Left lung (tissue), 10 donors: Measurements from ENCODE around the gene BTG4. TPM values are rescaled to one million over a fixed set of nuclear protein-coding genes. Genes with fewer than 3 reads are reported as not detected.

ENCODE experiments used
- ATAC-seq: fragments of 200-7000 bp; cut with Tn5 transposase; one replicate; pipeline ENCODE4 v1.9.1; 2020; ENCODE audit warnings: moderate library complexity
- DNase-seq, 4 donors: peaks; one replicate each; pipeline ENCODE4 v3.0.0-alpha.2; 2013 to 2020
- H3K27ac ChIP-seq, 2 donors: fragments of 200-600 bp; sonication (generic) in 1 of 2; one replicate each; pipeline versions ENCODE4 v1.5.0 to v1.8.0; 2020 to 2021
- H3K27me3 ChIP-seq, 2 donors: fragments of 200-600 bp; sonication (generic) in 1 of 2; one replicate each; pipeline versions ENCODE4 v1.5.0 to v1.8.0; 2020 to 2021
- H3K36me3 ChIP-seq, 2 donors: fragments of 200-600 bp; sonication (generic) in 1 of 2; one replicate each; pipeline versions ENCODE4 v1.5.0 to v1.8.0; 2020 to 2021
- H3K4me1 ChIP-seq, 2 donors: fragments of 200-600 bp; one replicate each; pipeline ENCODE4 v1.8.0; 2021
- H3K4me3 ChIP-seq, 2 donors: fragments of 200-600 bp; sonication (generic) in 1 of 2; one replicate each; pipeline versions ENCODE4 v1.5.0 to v1.8.0; 2020 to 2021; ENCODE audit warnings: mild to moderate bottlenecking in 1 of 2
- H3K9me3 ChIP-seq, 2 donors: fragments of 200-600 bp; sonication (generic) in 1 of 2; one replicate each; pipeline versions ENCODE4 v1.5.0 to v1.8.0; 2020 to 2021
- intact Hi-C, 2 donors: fragments of 100-400 bp; cut with DNase I; formaldehyde crosslinking; loops; one replicate each; pipeline versions ENCODE4 v1.11.2 to v1.14.2; 2022
- polyA plus RNA-seq, 6 donors: library from polyadenylated mRNA; unstranded; fragments of 120-200 nt; gene quantifications; one replicate each; pipeline ENCODE4 v1.2.1, GENCODE V29; 2013; ENCODE audit not compliant: insufficient read length in 6 of 6
- total RNA-seq, 2 donors: library from RNA; stranded (reverse); fragmentation: NEBNext Ultra II Directional; extraction: Animal tissue kit (Norgen Biotek cat#: 25700); gene quantifications; one replicate each; pipeline ENCODE4 v1.2.1, GENCODE V29; 2021
- TF ChIP-seq, protein P1 (sequence below), 2 donors: fragments of 200-600 bp; sonication (generic) in 1 of 2; IDR thresholded peaks; one replicate each; pipeline versions ENCODE4 v1.5.0 to v1.8.0; 2021; ENCODE audit warnings: antibody characterized with exemption in 2 of 2
- donor health status: DM: no; HTN: yes; CAD: no.
- donor health status: DM: no; HTN: no; CAD: no.

BTG4 gene
- total and polyA plus RNA-seq, 8 donors = 0.20 to 0.43 TPM; not detected in 6

DNA sequence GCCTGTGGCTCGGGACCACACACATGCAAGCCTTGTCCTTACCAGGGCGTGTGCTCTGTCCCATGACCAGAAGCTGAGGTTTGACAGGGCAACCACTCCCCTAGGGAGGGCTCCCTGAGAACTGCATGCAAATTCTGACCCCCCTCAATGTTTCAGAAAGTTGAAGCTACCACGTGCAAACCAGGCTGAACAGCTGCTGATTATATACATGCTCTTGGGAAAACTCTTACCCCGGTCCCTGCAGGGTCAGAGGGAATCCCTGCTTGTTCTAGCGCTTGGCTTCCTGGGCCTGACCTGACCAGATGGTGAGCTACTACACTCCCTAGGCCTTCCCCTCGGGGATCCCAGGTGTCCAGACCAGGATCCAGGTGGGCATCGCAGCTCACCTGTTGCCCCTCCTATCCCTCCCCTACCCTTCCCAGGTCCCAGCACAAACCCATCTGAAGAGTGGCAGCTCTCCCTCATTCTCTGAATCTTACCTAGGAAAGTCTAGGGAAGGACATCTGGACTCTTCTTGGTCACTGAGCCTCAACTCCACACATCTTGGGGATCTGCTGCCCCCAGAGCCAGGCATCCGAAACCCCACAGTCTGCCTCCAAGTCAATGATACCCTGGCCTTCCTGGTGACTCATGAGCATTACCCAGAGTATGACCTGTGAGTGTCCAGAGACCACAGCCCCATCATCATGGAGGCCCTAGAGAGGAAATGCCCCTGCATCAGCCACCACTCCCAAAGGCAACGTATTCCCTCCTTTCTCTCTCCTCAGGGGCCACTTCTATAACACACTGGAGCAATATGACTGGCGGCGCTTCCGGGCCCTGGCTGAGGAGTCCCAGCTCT, 61.5 kb downstream of the BTG4 start:
- Histone ChIP-seq H3K4me3 (no peak overlapping the region), H3K4me1 (peaks cover 0 to 11% of the 10 kb centered on the region in 2 donors), H3K27me3 (no peaks in the 10 kb centered on the region), H3K36me3 (no peaks in the 10 kb centered on the region), H3K9me3 (no peaks in the 10 kb centered on the region), H3K27ac (no peak overlapping the region)
- intact Hi-C loops = no loop called here
- ATAC-seq (no peak), DNase-seq (no peak)
- TF ChIP-seq, protein P1, sequence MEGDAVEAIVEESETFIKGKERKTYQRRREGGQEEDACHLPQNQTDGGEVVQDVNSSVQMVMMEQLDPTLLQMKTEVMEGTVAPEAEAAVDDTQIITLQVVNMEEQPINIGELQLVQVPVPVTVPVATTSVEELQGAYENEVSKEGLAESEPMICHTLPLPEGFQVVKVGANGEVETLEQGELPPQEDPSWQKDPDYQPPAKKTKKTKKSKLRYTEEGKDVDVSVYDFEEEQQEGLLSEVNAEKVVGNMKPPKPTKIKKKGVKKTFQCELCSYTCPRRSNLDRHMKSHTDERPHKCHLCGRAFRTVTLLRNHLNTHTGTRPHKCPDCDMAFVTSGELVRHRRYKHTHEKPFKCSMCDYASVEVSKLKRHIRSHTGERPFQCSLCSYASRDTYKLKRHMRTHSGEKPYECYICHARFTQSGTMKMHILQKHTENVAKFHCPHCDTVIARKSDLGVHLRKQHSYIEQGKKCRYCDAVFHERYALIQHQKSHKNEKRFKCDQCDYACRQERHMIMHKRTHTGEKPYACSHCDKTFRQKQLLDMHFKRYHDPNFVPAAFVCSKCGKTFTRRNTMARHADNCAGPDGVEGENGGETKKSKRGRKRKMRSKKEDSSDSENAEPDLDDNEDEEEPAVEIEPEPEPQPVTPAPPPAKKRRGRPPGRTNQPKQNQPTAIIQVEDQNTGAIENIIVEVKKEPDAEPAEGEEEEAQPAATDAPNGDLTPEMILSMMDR (IDR thresholded peaks at IDR 0.05) = no peak

DNA sequence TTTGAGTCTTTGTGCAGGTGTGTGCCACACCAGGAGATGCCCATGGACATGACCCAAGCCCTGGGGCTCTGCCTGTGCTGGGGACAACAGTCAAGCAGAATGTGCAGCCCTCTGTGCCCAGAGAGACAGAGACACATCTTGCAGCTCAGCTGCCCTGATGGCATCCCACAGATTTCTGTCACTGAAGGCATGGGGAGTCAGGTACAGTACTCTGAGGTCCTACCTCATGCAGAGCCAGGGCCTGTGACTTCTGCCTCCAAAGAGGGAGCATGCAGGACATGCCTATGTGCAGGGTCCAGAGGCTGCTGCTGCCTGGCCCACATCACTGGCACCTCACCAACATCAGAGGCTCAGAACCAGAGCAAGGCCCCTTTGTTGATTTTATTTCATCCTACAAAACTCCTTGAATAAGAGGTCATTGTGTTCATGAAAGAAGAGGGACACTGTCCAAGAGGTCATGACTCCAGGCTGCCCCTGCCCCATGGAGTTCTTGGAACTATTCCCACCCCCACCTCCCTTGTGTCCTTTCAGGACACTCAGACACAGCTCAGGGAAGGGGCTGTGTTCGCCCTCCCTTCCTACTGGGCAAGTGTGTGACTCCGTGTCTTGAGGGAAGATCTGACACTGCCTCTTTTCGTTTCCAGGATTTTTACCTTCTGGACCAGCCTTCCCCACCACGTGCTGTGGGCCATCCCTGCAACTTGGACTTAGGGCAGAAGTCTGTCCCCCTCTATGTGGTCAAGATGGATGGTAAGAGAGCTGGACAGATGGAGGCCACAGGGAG, 62.3 kb downstream of the BTG4 start:
- intact Hi-C loops = loop anchor here in 1 of 2 donors (5.0 kb wide), 1 partner anchor 168 kb away; no protein-coding TSS in a partner anchor
- ATAC-seq = no peak
- DNase-seq = no peak

DNA sequence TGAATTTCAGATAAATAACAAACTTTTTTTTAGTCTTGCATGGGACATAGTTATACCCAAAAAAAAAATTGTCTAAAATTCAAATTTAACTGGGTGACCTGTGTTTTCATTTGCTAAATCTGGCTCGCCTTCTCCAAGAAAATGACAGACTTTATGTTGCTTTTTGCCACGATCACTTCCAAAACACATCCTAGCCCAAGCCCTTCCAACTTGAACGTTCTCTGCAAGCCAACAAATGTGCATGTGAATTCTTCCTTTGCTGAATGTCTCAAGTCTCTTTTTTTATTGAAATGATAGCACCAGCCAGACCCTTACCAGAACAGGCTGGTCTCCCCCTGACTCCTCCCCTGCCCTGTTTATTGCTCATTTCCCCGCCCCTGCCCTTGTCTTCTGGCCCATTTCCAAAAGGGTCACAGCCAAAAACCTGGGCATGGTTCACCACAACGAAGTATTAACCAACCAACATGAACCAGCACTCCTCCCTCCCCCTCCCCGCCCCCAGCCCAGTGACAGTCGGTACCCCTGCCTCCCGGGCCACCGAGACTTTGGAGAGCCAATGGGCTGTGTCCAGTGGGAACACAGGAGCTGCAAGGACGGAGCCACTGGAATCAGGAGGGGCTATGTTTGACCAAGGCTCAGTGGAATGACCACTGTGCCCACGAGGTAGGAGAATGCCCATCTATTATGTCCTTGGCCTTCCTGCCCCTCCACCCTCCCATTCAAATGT, 63.2 kb downstream of the BTG4 start:
- H3K4me3 ChIP-seq = no peak overlapping the region
- no peak overlapping the region for H3K27ac ChIP-seq
- H3K4me1 ChIP-seq = peaks cover 0 to 13% of the 10 kb centered on the region in 2 donors
- H3K36me3 ChIP-seq = no peaks in the 10 kb centered on the region
- DNase-seq (no peak), ATAC-seq (no peak)
- no peaks in the 10 kb centered on the region for H3K27me3 ChIP-seq
- no peaks in the 10 kb centered on the region for H3K9me3 ChIP-seq
- intact Hi-C loops = loop anchor here in 1 of 2 donors (5.0 kb wide), 1 partner anchor 167 kb away; no protein-coding TSS in a partner anchor
- TF ChIP-seq, protein P1 (IDR thresholded peaks at IDR 0.05) = no peak

More for the DNA sequence above, 62.3 kb downstream of the BTG4 start:
- no peaks in the 10 kb centered on the region for H3K27me3 ChIP-seq
- H3K9me3 ChIP-seq = no peaks in the 10 kb centered on the region
- TF ChIP-seq, protein P1 (IDR thresholded peaks at IDR 0.05) = no peak
- H3K4me3 ChIP-seq = no peak overlapping the region
- peaks cover 0 to 13% of the 10 kb centered on the region in 2 donors for H3K4me1 ChIP-seq
- no peak overlapping the region for H3K27ac ChIP-seq
- H3K36me3 ChIP-seq = no peaks in the 10 kb centered on the region

DNA sequence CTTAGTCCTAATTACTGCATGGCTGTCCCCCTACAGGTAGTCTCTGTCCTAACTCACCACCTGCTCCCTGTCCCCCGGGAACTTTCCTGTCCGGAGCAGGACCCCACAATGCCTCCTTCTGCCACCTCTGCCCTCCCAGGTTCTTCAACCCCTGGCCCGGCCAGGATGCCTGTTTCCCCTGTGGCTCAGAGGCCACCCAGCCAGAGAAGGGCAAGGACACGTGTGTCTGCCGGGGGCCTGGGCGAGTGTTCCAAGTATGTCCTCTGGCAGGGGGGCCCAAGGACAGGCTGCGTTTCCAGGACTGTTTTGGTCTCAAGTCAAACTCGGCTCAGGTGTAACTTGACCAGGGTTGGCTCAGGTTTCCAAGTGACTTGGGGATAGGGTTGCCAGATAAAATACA, 63.8 kb downstream of the BTG4 start:
- Histone ChIP-seq H3K9me3 (no peaks in the 10 kb centered on the region), H3K36me3 (no peaks in the 10 kb centered on the region), H3K4me1 (peaks cover 0 to 13% of the 10 kb centered on the region in 2 donors), H3K27me3 (no peaks in the 10 kb centered on the region), H3K4me3 (no peak overlapping the region), H3K27ac (no peak overlapping the region)
- DNase-seq (peak in 1 of 4 donors; percentile 78), ATAC-seq (no peak)
- TF ChIP-seq, protein P1 (IDR thresholded peaks at IDR 0.05) = no peak
- intact Hi-C loops = loop anchor here in 1 of 2 donors (5.0 kb wide), 1 partner anchor 166 kb away; no protein-coding TSS in a partner anchor
